HEK293T (cell line): ENCODE measurements around the gene VTCN1.

Experiments used
- ARNT ChIP-seq: fragments of 450-650 bp; IDR thresholded peaks from 2 replicates; pipeline ENCODE4 v1.6.1; 2017; ENCODE audit warnings: mild to moderate bottlenecking
- BHLHE40 ChIP-seq: fragments of 450-650 bp; IDR thresholded peaks from 2 replicates; pipeline ENCODE4 v1.6.1; 2016; ENCODE audit warnings: mild to moderate bottlenecking, moderate library complexity, borderline replicate concordance
- CTBP1 ChIP-seq: fragments of 450-650 bp; IDR thresholded peaks from 2 replicates; pipeline ENCODE4 v1.6.1; 2016; ENCODE audit warnings: borderline replicate concordance
- FOXA1 ChIP-seq: fragments of 450-650 bp; IDR thresholded peaks from 2 replicates; pipeline ENCODE4 v1.6.1; 2016; ENCODE audit warnings: mild to moderate bottlenecking
- FOXK2 ChIP-seq: fragments of 450-650 bp; IDR thresholded peaks from 2 replicates; pipeline ENCODE4 v1.6.1; 2016; ENCODE audit warnings: mild to moderate bottlenecking
- FOXM1 ChIP-seq: fragments of 450-650 bp; IDR thresholded peaks from 2 replicates; pipeline ENCODE4 v1.6.1; 2017; ENCODE audit warnings: mild to moderate bottlenecking, borderline replicate concordance
- LEF1 ChIP-seq: fragments of 450-650 bp; IDR thresholded peaks from 2 replicates; pipeline ENCODE4 v1.6.1; 2017; ENCODE audit warnings: mild to moderate bottlenecking, borderline replicate concordance
- SP1 ChIP-seq: fragments of 450-650 bp; IDR thresholded peaks from 2 replicates; pipeline ENCODE4 v1.6.1; 2017
- ZNF384 ChIP-seq: fragments of 450-650 bp; IDR thresholded peaks from 2 replicates; pipeline ENCODE4 v1.6.1; 2016

DNA sequence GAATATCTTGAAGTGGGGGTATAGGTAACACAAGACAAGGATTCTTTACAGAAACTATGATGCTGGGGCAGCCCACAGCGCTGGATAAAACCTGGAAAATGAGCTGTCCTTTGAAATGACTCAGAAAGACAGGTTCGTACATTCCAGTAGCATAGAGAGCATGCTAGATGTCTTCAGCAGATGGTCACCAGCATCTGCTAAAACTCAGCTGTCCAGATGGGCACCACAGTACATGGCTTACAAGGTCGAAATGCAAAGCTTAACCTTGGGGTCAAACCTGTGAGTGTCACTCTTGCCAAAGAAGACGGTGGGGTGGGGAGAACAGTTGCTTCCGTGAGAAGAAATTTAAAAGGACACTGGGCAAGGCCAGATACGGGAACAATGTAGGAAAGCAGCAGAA is 47.9 kb downstream of the VTCN1 start:
- no peak for TF ChIP-seq FOXA1
- TF ChIP-seq ARNT = no peak
- TF ChIP-seq BHLHE40 = no peak
- no peak for TF ChIP-seq SP1
- no peak for TF ChIP-seq FOXK2
- TF ChIP-seq CTBP1 = no peak
- TF ChIP-seq FOXM1 = no peak
- no peak for TF ChIP-seq LEF1
- no peak for TF ChIP-seq ZNF384
